ENCODE data around the gene COL4A4.

COL4A4 gene

DNA sequence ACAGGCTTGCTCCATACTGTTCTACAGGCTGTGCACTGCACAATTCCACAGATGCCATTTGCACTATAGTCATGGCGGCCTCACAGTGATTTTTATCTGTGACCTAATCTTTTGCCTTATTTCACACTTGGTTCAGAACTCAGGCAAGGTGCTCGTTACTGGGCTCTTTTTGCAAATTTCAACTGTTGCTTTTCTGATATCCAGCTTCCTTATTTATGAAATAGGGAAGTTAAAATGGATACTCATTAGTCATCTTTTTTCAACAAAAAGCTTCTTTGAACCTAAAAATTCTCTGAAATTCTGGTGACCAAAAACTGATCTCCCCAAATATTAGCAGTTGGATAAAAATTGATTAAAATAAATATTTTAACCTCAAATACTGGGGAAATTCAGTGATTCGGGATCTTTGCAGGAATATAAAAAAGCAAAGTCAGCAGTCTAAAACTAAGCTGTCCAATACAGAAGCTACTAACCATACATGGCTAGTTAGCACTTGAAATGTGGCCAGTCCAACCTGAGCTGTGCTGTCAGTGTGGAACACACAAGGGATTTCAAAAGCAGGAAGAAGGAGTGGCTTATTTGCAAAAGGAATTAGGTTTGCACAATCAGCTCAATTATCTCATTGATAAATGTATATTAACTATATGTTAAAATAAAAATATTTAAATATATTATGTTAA lies 134.4 kb downstream of the COL4A4 start:
- DNase-seq = no peak

DNA sequence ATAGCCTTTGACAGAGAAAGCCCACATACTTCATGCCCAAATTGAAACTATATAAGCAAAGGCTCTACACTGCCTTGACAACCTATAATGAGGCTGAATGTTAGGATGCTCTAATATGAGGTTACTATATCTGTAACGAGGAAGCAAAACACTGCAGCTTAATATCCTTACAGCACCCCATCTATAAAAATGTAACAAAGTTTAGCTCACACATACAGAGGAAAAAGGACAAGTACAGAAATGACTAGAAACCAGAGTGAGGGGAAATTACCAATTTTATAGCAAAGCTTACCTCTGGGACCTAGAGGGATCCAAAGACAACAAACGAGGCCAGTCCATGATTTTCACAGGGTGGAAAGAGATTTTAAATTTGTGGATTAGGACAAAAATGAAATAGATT lies 138.5 kb downstream of the COL4A4 start:
- no peak for DNase-seq

DNA sequence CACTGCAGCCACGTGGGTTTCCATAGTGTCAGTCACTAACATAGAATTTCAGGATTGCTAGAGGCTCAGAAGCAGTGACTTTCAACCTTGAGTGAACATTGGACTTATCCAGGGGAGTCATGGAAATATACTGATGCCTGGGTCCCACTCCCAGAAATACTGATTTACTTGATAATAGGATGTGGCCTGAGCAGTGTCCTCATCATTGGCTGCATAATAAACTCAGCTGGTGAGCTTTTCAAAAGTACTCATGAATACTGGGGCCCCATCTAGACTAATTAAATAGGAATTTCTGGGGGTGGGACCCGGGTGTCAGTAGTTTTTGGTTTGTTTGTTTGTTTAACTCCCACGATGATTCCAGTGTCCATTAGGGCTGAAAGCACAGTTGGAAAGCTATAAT lies 141.4 kb downstream of the COL4A4 start:
- DNase-seq = no peak

DNA sequence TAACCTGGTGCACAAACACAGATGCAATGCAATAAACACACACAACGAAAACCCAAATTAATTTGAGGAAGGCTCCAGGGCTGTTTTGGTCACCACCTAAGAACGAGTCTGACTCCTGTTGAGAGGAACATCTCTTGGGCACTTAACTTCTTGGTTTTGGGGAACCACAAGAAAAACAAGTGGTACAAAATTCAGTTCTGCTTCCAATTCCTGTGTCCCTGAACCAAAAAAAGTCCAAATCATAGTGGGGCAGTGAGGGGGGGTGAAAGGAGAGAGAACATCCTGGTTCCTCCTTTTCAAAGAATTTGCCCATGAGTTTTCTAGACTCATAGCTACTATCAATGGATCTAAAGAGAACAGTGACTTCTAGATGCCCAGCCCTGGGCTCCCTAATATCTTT lies 143.6 kb downstream of the COL4A4 start:
- no peak for DNase-seq

DNA sequence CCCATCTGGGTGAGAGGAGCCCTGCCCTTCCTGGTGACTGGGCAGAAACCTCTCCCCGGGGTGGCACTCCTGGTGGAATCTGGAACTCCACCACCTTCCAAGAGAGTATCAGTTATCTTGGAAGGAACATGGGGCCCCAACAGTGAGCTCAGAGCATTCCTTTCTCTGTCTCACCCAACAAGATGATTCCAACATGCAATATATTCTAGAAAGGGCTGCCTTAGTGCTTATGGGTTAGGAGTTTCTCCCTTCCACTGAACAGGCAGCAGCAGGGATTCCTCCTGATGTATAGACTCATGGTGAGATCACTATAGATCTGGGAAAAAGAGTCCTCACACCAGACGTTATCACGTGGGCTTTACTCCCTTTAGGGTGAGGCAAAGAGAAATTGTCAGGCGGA lies 147.1 kb downstream of the COL4A4 start:
- DNase-seq = no peak

DNA sequence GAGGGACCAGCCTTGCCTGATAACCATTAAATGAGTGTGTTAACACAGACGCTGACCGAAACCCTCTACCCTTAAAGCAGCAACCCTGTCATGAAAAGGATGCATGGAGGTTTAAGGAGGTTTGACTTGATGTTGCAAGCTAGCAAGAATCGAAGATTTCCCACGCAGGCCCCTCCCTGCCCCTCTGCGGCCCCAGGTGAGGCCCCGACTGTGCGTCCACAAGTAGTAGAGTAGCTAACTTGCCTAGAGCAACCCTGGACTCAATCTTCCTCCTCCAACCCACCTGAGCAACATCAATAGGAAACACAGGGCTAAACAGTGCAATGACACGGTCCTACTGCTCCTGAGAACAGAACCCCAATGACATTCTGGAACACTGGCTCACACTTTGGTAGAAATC lies 150.1 kb downstream of the COL4A4 start:
- no peak for DNase-seq

DNA sequence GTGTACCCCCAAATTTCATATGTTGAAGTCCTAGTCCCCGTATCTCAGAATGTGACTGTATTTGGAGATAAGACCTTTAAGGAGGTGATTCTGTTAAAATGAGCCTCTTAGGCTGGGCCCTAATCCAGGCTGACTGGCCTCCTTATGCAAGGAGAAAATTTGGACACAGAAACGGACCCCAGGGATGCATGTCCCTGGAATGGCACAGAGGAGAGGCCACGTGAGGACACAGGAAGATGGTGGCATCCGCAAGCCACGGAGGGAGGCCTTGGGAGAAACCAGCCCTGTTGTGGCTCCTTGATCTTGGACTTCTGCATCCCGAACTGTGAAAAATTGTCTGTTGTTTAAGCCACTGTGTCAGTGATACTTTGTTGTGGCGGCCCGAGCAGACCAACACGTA lies 150.7 kb downstream of the COL4A4 start:
- no peak for DNase-seq

DNA sequence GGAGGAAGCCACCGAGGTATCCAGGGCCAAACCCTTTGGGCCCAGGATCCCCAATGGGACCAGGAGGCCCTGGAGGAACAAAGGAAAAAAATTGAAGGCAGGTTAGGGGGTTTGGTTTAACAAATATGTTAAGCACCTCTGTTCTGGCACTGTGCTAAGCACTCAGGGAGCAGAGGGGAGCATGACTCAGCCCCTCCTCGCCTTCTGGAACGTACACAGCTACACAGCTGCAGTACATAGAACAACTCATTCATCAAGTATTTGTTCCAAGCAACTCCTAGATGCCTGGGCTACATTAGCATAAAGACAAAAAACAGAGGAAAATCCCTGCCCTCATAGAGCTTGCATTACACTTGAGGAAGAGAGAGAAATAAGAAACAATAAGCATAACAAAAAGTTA lies 153.6 kb downstream of the COL4A4 start:
- DNase-seq = no peak

DNA sequence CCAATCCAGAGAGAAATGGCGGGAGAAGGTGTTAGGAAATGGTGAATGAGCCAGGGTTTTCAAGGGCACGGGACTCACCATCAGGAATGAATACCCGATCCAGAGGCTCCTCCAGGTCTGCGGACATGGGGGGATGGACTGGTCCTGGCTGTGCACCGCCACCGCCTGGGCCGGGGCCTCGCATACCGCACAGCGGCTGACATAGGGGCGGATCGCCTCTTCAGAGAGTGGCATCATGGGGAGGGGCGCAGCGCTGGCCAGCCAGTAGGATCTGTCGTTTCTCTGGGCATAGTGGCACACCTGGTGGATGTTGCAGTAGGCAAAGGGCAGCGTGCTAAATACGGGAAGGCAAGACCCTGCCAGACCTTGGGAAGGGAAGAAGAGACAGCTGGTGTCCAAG lies 156.1 kb downstream of the COL4A4 start:
- DNase-seq = no peak

DNA sequence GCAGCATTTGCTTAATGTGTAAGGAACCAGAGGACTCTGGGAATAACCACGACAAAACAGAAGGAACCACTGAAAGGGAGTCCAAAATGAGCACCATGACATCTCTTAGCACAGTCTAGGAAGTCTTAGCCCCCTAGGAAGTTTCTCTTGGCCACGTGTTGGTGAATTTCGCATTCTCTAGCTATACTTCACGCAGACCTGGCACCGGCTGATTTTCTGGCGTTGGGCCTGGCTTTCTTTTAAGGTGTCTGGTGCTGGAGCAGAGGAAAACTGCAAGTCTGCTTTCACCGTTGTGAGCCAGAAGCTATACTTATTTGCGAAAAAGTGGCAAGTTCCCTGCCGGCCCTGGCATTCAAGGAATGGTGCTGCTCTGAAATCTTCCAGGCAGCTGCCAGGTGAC lies 156.9 kb downstream of the COL4A4 start:
- DNase-seq = no peak

DNA sequence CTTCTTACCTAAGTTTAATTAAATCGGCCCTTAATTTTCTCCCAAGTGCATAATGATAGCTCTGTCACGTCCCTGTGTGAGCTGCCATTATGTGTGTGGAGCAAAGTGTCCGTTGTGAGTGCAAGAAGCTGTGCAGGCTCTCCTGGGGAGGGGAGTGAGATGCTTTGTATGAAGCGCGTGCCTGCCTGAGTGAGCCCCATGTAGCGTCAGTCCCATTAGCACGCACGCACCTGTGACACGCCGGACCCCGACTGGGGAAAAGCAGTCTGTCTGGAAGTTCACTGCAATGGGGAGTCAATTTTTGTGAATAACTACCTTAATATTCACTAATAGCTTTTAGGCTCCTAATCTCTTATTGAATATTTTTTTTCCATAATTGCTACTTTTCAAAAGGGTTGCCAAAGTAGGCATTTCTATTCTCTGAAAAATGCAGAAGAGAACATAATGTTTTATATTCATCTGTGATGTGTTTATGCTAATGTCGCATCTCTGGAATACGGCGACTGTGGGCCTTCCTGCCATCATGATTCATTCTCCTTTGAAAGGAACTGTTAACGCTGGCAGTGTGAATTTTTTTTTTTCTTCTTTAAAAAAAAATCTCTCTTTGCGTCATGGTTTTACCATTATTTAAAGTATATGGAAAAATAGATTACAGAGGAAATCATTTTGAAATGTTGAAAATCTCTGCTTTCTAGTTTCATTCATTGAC lies 157.7 kb downstream of the COL4A4 start:
- no peak for DNase-seq

DNA sequence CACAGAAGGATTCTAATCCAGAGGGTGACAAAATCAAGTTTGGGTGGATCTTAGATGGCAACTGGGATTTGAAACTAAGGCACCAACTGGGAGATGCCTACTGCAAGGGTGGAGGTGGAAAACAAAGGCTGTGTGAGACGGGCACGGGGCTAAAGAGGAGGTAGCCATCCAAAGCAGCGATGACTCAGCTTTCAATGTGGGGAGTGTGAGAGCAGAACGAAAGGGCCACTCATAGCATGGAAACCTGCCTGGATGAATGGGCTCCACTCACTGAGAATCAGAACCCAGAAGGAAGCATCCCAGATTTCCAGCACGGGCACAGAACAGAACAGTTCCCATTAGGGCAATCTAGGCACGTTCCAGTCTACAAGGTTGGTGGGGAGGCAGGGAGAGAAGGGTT lies 159.5 kb downstream of the COL4A4 start:
- DNase-seq = no peak

DNA sequence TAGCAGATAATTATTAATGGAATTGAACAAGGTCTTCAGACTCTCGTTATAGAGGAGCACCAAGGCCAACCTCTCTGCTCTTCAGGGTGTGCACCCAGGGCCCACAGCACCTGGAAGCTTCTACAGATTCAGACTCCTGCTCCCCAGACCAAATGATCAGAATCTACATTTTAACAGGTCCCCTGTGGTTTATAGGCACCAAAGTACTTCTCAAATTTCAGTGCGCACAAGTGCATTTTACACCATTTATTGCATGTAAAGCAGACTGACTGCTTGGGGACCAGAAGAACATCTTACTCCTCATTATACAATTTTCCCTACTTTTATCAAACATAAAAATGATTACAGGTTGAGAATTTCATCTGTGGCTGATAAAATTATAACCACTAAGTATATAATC lies 163.9 kb downstream of the COL4A4 start:
- no peak for DNase-seq

DNA sequence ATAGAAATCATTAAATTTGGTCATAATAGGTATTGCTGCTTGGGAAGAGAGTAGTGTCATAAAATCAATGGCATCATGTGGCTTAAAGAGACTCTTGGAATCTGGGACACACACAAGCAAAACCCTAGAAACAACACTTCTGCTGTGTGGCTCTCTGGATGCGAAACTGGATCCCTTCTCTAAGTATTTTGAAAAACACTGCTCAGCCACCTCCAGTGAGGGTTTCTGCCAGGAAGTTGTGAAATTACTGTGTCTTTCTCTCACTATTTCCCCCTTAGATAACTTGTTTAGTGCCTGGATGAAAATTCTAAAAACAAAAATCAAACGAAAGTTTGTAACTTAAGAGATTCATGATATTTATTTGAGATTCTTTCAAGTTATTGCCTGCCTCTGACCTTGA lies 164.3 kb downstream of the COL4A4 start:
- DNase-seq = no peak

DNA sequence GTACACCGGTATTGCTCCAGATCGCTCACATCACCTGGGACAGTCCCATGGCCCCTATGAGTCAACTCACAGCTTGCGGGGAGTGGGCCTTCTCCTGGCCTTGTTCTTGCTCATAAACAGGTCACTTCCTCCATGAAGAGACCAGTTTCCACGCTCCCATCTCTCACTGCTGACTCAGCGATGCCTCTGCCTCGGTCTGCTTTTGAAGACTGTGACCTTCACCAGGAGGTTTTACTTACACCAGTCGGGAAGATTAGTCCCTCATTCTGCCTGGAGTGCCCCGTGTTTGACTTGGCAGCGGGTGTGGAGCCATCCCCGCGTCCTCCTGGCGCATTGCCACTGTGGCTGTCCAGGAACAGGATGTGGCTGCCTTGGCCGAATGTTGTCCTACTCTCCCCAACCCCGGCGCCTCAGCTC lies 168.4 kb downstream of the COL4A4 start:
- DNase-seq = no peak

DNA sequence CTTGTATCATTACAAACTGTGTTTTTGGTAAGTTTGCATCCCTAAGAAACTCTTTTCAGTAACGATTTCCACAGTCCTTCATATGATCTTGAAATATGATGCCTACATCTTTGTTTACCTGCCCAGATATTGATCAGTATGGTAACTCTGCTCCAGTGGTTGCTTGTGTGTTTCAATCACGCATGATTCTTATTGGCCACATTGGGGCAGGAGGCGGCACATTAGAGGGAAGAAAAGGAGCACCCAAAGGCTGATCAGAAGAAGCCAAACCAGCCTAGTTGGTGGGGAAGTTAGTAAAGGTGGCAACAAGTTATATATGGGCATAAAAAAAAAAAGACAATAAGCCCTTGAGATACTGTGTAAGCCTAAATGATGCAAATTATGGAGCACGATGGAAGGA lies 169.2 kb downstream of the COL4A4 start:
- DNase-seq = no peak

DNA sequence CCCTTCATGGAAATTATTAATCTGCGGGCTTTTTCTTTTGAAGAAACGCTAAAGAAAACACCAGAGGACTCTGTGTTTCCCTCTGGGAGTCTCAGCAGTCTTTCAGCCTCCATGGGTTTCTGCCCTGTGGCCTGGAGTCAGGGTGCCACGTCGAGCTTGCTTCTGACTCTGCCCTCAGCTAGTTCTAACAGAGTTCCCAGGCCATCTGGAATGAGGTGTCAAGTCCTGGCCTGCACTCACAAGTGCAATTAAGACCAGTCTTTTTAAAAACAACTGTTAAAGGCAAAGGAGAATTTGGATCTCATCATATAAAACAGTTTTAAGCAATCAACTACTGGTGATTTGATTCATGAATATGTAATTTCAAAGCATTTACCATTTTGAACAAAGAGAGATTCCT lies 170.8 kb downstream of the COL4A4 start:
- DNase-seq = no peak

DNA sequence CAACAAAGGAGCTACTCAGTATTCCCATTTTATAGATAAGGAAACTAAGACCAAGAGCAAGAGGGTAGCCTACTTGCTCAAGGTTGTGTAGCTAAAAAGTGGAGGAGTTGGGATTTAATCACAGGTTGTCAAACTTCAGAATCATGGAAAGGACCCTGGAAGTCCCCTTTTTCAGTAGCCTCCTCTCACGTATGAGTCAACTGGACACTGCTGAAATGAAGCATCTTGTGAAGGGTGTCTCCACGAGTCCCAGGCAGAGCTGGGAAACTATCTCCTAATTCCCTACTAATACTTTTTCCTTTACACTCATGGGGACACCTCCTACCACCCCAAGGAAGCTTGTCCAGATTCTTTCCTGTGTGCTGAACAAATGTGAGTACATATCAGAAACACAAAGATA lies 172.3 kb downstream of the COL4A4 start:
- no peak for DNase-seq

DNA sequence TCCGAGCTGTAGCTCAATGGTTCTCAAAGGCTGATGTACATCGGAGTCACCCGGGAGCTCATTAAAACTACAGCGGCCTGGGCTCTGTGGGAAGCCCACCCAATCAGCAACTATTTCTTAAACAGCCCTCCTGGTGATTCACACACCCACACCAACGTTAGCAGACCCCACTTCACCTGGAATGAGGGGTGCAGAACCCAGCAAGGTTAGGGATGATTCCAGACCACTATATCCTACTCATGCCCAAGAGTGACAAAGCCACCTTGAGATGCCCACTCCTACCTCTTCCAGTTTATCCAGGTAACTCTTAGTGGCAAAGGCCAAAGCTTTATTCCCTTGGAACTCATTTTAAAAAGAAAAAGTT lies 178.4 kb downstream of the COL4A4 start:
- no peak for DNase-seq

DNA sequence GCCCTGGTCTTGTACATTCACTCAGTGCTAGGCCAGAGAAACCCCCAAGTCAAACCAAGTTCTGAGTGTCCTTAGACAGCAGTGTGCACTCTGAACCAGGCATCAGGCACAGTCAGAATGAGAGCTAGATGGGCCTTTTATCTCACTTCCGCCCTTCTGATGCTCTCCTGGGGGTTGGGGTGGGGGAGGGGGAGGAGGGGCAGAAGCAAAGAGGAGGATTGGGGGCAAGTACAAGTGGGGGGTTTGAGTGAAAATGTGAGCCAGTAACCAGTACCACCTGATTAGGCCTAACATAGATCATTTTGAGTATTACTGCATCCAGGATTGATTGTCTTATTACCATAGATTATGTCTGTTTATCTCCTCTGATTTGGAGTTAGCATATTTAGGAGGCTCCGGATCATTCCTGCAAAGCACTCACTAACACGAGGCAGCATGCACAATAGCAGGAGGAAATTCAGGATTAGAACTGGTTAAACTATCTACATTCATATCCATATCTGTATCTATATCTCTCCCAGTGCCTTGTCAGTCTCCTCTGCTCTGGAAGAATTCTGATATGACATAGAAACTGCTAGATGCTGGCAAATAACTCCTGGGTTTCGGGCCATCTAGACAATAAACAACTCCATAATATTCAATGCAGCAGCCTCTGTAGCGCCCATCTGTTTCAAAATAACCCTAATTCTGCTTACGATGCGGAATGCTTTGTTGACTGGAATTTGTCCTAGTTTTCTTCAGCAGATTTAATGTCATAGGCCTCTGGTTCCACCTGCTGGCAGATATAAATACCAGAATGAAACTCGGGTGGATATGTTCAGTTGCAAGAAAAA lies 179.0 kb downstream of the COL4A4 start:
- DNase-seq = no peak

DNA sequence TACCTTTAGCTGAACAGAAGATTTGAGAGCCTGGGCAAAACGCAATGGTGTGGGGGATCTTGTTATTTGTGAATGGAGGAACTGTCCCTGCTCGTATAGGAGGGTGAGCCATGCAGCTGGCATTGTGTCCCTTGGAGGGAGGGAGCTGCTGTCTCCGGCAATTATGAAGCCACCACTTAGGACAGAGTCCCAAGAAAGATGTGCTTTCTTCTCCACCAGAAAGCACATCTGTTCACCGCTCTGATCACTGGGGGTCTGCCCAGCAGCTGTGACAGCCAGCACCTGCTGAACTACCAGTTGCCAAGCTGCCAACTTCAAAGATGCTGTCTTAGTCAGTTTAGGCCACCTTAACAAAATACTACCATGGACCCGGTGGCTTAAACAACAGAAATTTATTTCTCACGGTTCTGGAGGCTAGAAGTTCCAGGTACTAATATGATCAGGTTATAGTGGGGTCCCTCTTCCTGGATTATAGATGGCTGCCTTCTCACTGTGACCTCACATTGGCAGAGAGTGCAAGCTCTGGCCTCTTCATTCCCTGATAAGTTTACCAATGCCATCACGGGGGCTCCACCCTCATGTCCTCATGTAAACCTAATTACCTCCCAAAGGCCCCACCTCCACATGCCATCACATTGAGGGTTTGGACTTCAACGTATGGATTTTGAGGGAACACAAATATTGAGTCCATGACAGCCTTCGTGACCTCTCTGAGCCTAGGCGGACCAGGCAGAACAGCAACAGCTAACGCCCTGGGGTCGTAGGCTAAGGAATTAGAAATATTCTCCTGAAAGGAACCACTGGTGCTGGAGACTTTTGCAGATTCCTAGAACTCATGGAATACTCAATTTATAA lies 179.9 kb downstream of the COL4A4 start:
- DNase-seq = no peak

DNA sequence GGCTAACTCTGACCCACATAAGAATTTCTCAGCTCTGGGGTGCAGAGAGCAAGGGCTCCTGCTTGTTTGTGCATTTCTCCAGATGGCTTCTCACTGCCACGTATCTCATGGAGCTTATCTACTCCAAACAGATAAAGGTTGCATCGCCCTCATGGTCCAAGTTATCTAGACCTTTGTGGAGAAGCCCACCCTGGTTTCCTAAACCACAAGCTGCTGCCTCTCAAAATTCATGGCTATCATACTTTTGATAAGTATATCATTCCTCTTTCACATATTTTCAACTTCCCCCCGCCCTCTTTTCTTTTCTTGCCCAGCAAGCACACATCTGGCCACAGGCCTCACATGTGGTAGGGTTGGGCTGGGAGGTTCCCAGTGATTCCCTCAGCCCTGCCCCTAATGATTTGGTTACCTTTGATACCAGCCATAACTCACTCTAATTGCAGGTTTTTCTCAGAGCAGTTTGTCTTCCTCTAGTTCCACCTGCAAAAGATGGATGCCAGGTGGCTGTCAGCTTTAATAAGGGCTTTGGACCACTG lies 182.1 kb downstream of the COL4A4 start:
- DNase-seq = no peak

DNA sequence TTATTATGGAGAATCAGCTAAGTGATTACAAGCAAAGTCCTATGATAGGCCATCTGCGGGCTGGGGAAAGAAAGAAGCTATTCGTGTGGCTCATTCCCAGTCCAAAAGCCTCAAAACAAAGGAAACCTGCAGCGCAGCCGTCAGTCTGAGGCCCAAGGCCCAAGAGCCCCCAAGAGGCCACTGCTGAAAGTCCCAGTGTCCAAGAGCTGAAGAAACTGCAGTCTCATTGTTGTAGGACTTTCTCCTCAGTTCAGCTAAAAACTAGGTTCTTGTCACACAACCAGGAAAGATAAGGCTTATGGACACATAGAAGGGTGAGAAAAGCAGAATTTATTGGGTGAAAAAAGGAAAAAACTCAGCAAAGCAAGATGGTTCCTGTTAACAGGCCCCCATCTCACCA lies 185.0 kb downstream of the COL4A4 start:
- DNase-seq = no peak
